Glomerular visceral epithelial cell (primary cell): ENCODE measurements around the gene E2F1.

Experiments used
- DNase-seq: peaks from one replicate; pipeline ENCODE4 v3.0.0-alpha.2; 2016; ENCODE audit errors: extremely low spot score

The E2F1 gene

GRCh38 chr20:33686100-33686983 is at the start of gene E2F1:
Gene E2F1 (minus strand): TSS chr20:33686385. CDS start chr20:33686264, 121 bp downstream.
- peak; percentile 97 for DNase-seq

GRCh38 chr20:33733654-33734576 is 47.7 kb upstream of the E2F1 start:
- DNase-seq, result peak; percentile 61

- no peak for DNase-seq
Measured at GRCh38 chr20:33732166-33732970, 46.2 kb upstream of the E2F1 start.

- peak; percentile 94 for DNase-seq
Measured at GRCh38 chr20:33731693-33732165, 45.5 kb upstream of the E2F1 start, which contains the start of gene ZNF341. Gene ZNF341 (plus strand): TSS chr20:33731996. CDS start chr20:33732022, 26 bp downstream.

- no peak for DNase-seq
Measured at GRCh38 chr20:33730946-33731692, 44.9 kb upstream of the E2F1 start.

- no peak for DNase-seq
Measured at GRCh38 chr20:33729101-33729500, 42.9 kb upstream of the E2F1 start.

- DNase-seq, result no peak
Measured at GRCh38 chr20:33728463-33728862, 42.3 kb upstream of the E2F1 start.

- no peak for DNase-seq
Measured at GRCh38 chr20:33727806-33728205, 41.6 kb upstream of the E2F1 start.

GRCh38 chr20:33727115-33727479 is 40.9 kb upstream of the E2F1 start:
- DNase-seq, result no peak

- no peak for DNase-seq
Measured at GRCh38 chr20:33725607-33726264, 39.6 kb upstream of the E2F1 start.

- DNase-seq, result no peak
Measured at GRCh38 chr20:33724439-33725094, 38.4 kb upstream of the E2F1 start.

- DNase-seq, result no peak
Measured at GRCh38 chr20:33721391-33722140, 35.4 kb upstream of the E2F1 start.

- DNase-seq, result peak; percentile 95
Measured at GRCh38 chr20:33719989-33720709, 34.0 kb upstream of the E2F1 start, which contains the start of gene PXMP4. Gene PXMP4 (minus strand): TSS chr20:33720310. CDS start chr20:33720207, 103 bp downstream.

GRCh38 chr20:33719277-33719988 is 33.2 kb upstream of the E2F1 start:
- no peak for DNase-seq

- no peak for DNase-seq
Measured at GRCh38 chr20:33716498-33716897, 30.3 kb upstream of the E2F1 start.

GRCh38 chr20:33713865-33714367 is 27.7 kb upstream of the E2F1 start:
- no peak for DNase-seq

- DNase-seq, result no peak
Measured at GRCh38 chr20:33711446-33711738, 25.2 kb upstream of the E2F1 start.
